ENCODE measurements around the gene KRT71. TPM values are rescaled to one million over a fixed set of nuclear protein-coding genes. Genes with fewer than 3 reads are reported as not detected.

KRT71 gene
- total RNA-seq, 4 donors from 2014 or later = not detected

DNA sequence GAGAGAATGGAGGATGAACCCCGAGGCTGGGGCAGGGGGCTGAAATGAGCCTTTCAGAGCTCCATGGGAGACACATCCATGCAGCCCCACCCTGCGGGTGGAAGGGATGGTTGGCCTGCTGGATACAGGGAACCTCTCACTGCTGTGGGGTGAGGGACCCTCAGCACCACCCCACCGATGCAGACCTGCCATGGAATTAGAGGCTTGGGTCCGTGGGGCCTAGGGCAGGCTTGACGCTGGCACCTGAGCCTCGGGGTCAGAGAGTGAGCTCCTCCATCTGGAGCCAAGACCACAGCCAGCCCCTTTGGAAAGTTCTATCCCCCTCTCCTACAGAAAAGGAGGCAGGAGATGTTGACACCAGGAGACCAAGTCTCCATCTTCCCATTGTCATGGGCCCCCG lies 28.1 kb upstream of the KRT71 start:
- no peaks in the 10 kb centered on the region for H3K27me3 ChIP-seq
- ATAC-seq = no peak
- no peak for DNase-seq
- no peak overlapping the region for H3K4me3 ChIP-seq
- intact Hi-C loops (cut with DNase I; ENCODE audit: low total_unique reads) = loop anchor here (5.0 kb wide), 1 partner anchor 296 kb away; no protein-coding TSS in a partner anchor
- TF ChIP-seq CTCF (IDR thresholded peaks at IDR 0.05 in 4 of 5, conservative IDR thresholded peaks at IDR 0.05 in 1 of 5) (no peak), POLR2A (IDR thresholded peaks at IDR 0.05) (no peak)
- no peak overlapping the region for H3K27ac ChIP-seq
- no peaks in the 10 kb centered on the region for H3K4me1 ChIP-seq
- no peaks in the 10 kb centered on the region for H3K36me3 ChIP-seq
- no peaks in the 10 kb centered on the region for H3K9me3 ChIP-seq
- in situ Hi-C loops (cut with MboI; ENCODE audit: low sequenced_read_pairs in 4 of 4) = loop anchor here in 1 of 4 donors (25.0 kb wide), 2 partner anchors 306 to 406 kb away; no protein-coding TSS in a partner anchor

DNA sequence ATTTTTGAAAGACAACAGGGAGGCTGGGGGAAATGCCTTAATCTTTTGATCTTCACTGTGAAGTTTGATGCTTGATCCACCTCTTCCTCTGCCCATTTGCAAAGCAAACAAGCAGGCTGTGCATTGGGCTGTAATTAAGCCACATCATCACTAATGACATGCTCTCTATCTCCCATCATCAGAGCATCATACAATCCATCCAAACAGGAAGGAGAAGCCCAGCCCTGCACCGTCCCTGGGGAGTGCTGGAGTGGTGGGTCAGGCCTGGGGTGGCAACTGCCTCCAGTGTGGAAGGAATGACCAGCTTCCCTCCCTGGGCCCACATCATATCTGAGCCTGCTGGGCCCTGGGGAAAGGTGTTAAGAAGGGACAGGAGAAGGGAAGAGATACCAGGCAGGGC lies 27.6 kb upstream of the KRT71 start:
- intact Hi-C loops (cut with DNase I; ENCODE audit: low total_unique reads) (loop anchor here (5.0 kb wide), 1 partner anchor 297 kb away; no protein-coding TSS in a partner anchor), in situ Hi-C loops (cut with MboI; ENCODE audit: low sequenced_read_pairs in 4 of 4) (loop anchor here in 1 of 4 donors (25.0 kb wide), 2 partner anchors 307 to 407 kb away; no protein-coding TSS in a partner anchor)
- no peak for ATAC-seq
- H3K27me3 ChIP-seq = no peaks in the 10 kb centered on the region
- no peaks in the 10 kb centered on the region for H3K9me3 ChIP-seq
- TF ChIP-seq POLR2A (IDR thresholded peaks at IDR 0.05) (no peak), CTCF (IDR thresholded peaks at IDR 0.05 in 4 of 5, conservative IDR thresholded peaks at IDR 0.05 in 1 of 5) (no peak)
- no peaks in the 10 kb centered on the region for H3K4me1 ChIP-seq
- no peak overlapping the region for H3K4me3 ChIP-seq
- no peaks in the 10 kb centered on the region for H3K36me3 ChIP-seq
- DNase-seq = no peak
- H3K27ac ChIP-seq = no peak overlapping the region

DNA sequence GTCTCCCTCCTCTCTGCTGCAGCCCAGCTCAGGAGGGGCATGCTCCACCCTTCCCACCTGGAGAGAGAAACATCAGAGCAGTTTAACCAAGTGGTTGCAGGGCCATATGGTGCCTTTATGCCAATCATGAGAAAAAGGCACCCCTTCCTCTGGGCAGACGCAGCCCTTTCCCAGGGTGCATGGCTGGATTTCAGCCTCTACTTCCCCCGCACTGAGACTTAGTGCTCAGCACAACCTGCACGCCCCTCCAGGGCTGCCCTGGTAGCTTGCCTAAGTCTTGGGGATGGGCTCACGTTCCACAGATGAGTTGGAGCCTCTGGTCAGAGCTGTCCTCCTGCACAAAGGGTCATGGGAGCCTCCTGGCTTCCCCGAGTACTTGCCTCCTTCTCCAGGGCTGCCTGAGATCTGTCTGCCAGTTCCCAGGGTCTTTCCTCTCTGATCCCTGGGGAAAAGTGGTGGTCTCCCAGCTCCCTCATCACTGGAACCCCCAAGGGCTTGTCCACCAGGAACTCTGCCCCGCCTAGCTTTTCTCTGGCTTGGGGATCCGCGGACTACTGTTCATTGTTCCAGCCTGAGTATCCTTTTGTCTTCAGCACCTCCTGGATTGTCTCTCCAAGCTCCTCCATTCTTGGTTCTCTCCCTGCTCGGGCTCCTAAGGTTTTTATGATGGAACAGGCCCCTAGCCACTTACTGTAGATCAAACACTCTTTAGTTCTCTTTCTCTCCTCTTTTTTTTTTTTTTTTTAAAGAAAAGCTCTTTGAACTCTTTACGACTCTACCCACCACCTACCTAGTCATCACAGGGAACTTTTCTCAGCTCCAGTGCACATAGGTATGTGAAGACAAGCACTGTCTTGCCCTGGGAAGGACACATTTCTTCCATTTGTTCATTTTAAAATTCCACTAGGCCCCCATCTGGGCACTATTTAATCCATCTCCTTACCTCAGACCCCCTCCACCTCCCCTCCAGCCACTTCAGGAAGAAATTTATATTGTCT lies 26.8 kb upstream of the KRT71 start:
- no peaks in the 10 kb centered on the region for H3K9me3 ChIP-seq
- no peak overlapping the region for H3K4me3 ChIP-seq
- H3K27ac ChIP-seq = no peak overlapping the region
- no peaks in the 10 kb centered on the region for H3K4me1 ChIP-seq
- H3K36me3 ChIP-seq = no peaks in the 10 kb centered on the region
- TF ChIP-seq CTCF (IDR thresholded peaks at IDR 0.05 in 4 of 5, conservative IDR thresholded peaks at IDR 0.05 in 1 of 5) (no peak), POLR2A (IDR thresholded peaks at IDR 0.05) (no peak)
- DNase-seq = no peak
- no peak for ATAC-seq
- intact Hi-C loops (cut with DNase I; ENCODE audit: low total_unique reads) = loop anchor here (5.0 kb wide), 1 partner anchor 298 kb away; no protein-coding TSS in a partner anchor
- no peaks in the 10 kb centered on the region for H3K27me3 ChIP-seq
- in situ Hi-C loops (cut with MboI; ENCODE audit: low sequenced_read_pairs in 4 of 4) = loop anchor here in 1 of 4 donors (25.0 kb wide), 2 partner anchors 308 to 408 kb away; no protein-coding TSS in a partner anchor

DNA sequence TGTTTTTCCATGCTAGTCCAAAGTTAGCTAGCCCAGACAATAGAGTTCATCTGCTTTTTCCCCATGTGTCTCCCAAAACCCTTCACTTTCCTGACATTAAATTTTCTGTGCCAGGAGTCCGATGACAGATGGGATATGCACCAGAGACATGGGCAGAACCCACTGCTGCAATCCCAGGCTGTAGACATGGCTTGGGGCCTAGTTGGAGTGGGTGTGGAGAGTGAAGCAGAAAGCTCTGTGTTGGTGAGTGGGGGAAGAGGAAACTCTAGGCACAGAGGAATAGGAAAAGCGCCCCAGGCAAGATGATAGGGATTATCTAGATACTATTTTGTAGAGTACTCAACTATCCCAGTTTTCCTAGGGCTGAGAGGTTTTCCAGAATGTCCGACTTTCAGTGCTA lies 25.5 kb upstream of the KRT71 start:
- intact Hi-C loops (cut with DNase I; ENCODE audit: low total_unique reads) (no loop called here), in situ Hi-C loops (cut with MboI; ENCODE audit: low sequenced_read_pairs in 4 of 4) (loop anchor here in 1 of 4 donors (25.0 kb wide), 2 partner anchors 309 to 409 kb away; no protein-coding TSS in a partner anchor)
- Histone ChIP-seq H3K4me3 (no peak overlapping the region), H3K27me3 (no peaks in the 10 kb centered on the region), H3K27ac (no peak overlapping the region), H3K9me3 (no peaks in the 10 kb centered on the region), H3K4me1 (no peaks in the 10 kb centered on the region), H3K36me3 (no peaks in the 10 kb centered on the region)
- ATAC-seq = no peak
- TF ChIP-seq CTCF (IDR thresholded peaks at IDR 0.05 in 4 of 5, conservative IDR thresholded peaks at IDR 0.05 in 1 of 5) (no peak), POLR2A (IDR thresholded peaks at IDR 0.05) (no peak)
- DNase-seq = no peak
